ENCODE results near the gene GSTM3. TPM values are rescaled to one million over a fixed set of nuclear protein-coding genes. Genes with fewer than 3 reads are reported as not detected.

The GSTM3 gene
- total and polyA plus RNA-seq, 2 of the 13 experiments (the other 11 are each of a cell fraction or from before 2014, with no cell fraction given): 127 to 142 TPM

GRCh38 chr1:109773203-109773899, 32.5 kb upstream of the GSTM3 start (continued):
- TF ChIP-seq, protein P1, sequence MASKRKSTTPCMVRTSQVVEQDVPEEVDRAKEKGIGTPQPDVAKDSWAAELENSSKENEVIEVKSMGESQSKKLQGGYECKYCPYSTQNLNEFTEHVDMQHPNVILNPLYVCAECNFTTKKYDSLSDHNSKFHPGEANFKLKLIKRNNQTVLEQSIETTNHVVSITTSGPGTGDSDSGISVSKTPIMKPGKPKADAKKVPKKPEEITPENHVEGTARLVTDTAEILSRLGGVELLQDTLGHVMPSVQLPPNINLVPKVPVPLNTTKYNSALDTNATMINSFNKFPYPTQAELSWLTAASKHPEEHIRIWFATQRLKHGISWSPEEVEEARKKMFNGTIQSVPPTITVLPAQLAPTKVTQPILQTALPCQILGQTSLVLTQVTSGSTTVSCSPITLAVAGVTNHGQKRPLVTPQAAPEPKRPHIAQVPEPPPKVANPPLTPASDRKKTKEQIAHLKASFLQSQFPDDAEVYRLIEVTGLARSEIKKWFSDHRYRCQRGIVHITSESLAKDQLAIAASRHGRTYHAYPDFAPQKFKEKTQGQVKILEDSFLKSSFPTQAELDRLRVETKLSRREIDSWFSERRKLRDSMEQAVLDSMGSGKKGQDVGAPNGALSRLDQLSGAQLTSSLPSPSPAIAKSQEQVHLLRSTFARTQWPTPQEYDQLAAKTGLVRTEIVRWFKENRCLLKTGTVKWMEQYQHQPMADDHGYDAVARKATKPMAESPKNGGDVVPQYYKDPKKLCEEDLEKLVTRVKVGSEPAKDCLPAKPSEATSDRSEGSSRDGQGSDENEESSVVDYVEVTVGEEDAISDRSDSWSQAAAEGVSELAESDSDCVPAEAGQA (IDR thresholded peaks at IDR 0.05; ENCODE audit: low read depth): no peak
- TF ChIP-seq, protein P1 (CRISPR knock-in tag; IDR thresholded peaks at IDR 0.05; ENCODE audit: borderline replicate concordance): no peak
- TF ChIP-seq NFAT5 (CRISPR knock-in tag; IDR thresholded peaks at IDR 0.05) (no peak), CHD2 (IDR thresholded peaks at IDR 0.05; ENCODE audit: low read depth, low read length) (no peak), NCOA2 (CRISPR knock-in tag; IDR thresholded peaks at IDR 0.05) (no peak), HIC2 (CRISPR knock-in tag; IDR thresholded peaks at IDR 0.05; ENCODE audit: low read depth) (no peak), ZNF792 (CRISPR knock-in tag; IDR thresholded peaks at IDR 0.05) (0 out of 2 replicates have a peak, but pooled peaks have one; percentile 72), MIER2 (CRISPR knock-in tag; IDR thresholded peaks at IDR 0.05) (no peak), ZNF30 (CRISPR knock-in tag; IDR thresholded peaks at IDR 0.05) (no peak), MZF1 (CRISPR knock-in tag; IDR thresholded peaks at IDR 0.05; ENCODE audit: borderline replicate concordance) (no peak), ZFX (CRISPR knock-in tag; IDR thresholded peaks at IDR 0.05; ENCODE audit: low read depth) (peak; percentile 43; the same call in 1 of the 2 replicates), ZNF282 (IDR thresholded peaks at IDR 0.05; ENCODE audit: partially characterized antibody) (no peak)
- TF ChIP-seq, protein P2, sequence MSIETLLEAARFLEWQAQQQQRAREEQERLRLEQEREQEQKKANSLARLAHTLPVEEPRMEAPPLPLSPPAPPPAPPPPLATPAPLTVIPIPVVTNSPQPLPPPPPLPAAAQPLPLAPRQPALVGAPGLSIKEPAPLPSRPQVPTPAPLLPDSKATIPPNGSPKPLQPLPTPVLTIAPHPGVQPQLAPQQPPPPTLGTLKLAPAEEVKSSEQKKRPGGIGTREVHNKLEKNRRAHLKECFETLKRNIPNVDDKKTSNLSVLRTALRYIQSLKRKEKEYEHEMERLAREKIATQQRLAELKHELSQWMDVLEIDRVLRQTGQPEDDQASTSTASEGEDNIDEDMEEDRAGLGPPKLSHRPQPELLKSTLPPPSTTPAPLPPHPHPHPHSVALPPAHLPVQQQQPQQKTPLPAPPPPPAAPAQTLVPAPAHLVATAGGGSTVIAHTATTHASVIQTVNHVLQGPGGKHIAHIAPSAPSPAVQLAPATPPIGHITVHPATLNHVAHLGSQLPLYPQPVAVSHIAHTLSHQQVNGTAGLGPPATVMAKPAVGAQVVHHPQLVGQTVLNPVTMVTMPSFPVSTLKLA (IDR thresholded peaks at IDR 0.05): no peak

All from HepG2 (cell line).